Mesothelial cell of epicardium (in vitro differentiated cells): Measurements from ENCODE around the gene MUC22. TPM values are rescaled to one million over a fixed set of nuclear protein-coding genes. Genes with fewer than 3 reads are reported as not detected.

Source experiments
- DNase-seq, 2 experiments: peaks; one replicate each; pipeline ENCODE4 v3.0.0; 2021; ENCODE audit warnings: low spot score in 2 of 2; ENCODE audit not compliant: unreplicated experiment in 2 of 2
- H3K27ac Mint-ChIP-seq: 2 replicates; pipeline ENCODE4 v1.8.0; 2021; ENCODE audit warnings: mixed read lengths
- H3K27me3 Mint-ChIP-seq: 2 replicates; pipeline ENCODE4 v1.8.0; 2021; ENCODE audit warnings: low read depth, mixed read lengths
- H3K36me3 Mint-ChIP-seq: 2 replicates; pipeline ENCODE4 v1.8.0; 2021; ENCODE audit warnings: mixed read lengths
- H3K4me1 Mint-ChIP-seq: 2 replicates; pipeline ENCODE4 v1.8.0; 2021; ENCODE audit warnings: mixed read lengths
- H3K4me3 Mint-ChIP-seq: 2 replicates; pipeline ENCODE4 v1.8.0; 2021; ENCODE audit warnings: mild to moderate bottlenecking, moderate library complexity, mixed read lengths
- H3K9me3 Mint-ChIP-seq: 2 replicates; pipeline ENCODE4 v1.8.0; 2021; ENCODE audit warnings: mixed read lengths
- total RNA-seq: library from RNA; stranded (reverse); gene quantifications from 3 replicates; pipeline ENCODE4 v1.2.1, GENCODE V29; 2021
- TF ChIP-seq, protein P1 (sequence below): fragments of 200-600 bp; sonication (generic); IDR thresholded peaks from one replicate; pipeline ENCODE4 v1.5.0; 2021; ENCODE audit warnings: antibody characterized with exemption; ENCODE audit not compliant: unreplicated experiment

Gene MUC22
- total RNA-seq, 1 donor from 2014 or later = not detected

- TF ChIP-seq, protein P1, sequence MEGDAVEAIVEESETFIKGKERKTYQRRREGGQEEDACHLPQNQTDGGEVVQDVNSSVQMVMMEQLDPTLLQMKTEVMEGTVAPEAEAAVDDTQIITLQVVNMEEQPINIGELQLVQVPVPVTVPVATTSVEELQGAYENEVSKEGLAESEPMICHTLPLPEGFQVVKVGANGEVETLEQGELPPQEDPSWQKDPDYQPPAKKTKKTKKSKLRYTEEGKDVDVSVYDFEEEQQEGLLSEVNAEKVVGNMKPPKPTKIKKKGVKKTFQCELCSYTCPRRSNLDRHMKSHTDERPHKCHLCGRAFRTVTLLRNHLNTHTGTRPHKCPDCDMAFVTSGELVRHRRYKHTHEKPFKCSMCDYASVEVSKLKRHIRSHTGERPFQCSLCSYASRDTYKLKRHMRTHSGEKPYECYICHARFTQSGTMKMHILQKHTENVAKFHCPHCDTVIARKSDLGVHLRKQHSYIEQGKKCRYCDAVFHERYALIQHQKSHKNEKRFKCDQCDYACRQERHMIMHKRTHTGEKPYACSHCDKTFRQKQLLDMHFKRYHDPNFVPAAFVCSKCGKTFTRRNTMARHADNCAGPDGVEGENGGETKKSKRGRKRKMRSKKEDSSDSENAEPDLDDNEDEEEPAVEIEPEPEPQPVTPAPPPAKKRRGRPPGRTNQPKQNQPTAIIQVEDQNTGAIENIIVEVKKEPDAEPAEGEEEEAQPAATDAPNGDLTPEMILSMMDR = no peak
- Mint-ChIP-seq H3K9me3 (no peaks in the 10 kb centered on the region), H3K36me3 (no peaks in the 10 kb centered on the region), H3K4me3 (no peak overlapping the region), H3K27me3 (no peaks in the 10 kb centered on the region), H3K4me1 (peaks cover 24% of the 10 kb centered on the region), H3K27ac (no peak overlapping the region)
- no peak for DNase-seq
These were observed 31.1 kb upstream of the MUC22 start for GRCh38 chr6:30979141-30979540.

GRCh38 chr6:30979690-30980089, 30.6 kb upstream of the MUC22 start:
- no peaks in the 10 kb centered on the region for H3K36me3 Mint-ChIP-seq
- peaks cover 24% of the 10 kb centered on the region for H3K4me1 Mint-ChIP-seq
- TF ChIP-seq, protein P1 = no peak
- H3K27me3 Mint-ChIP-seq = no peaks in the 10 kb centered on the region
- H3K4me3 Mint-ChIP-seq = no peak overlapping the region
- DNase-seq = no peak
- no peak overlapping the region for H3K27ac Mint-ChIP-seq
- no peaks in the 10 kb centered on the region for H3K9me3 Mint-ChIP-seq

- Mint-ChIP-seq H3K27ac (peak overlapping the region; percentile 66), H3K4me1 (peaks cover 24% of the 10 kb centered on the region), H3K36me3 (no peaks in the 10 kb centered on the region), H3K27me3 (no peaks in the 10 kb centered on the region), H3K4me3 (peak overlapping the region; percentile 48), H3K9me3 (no peaks in the 10 kb centered on the region)
- peak in 1 of 2 experiments; percentile 39 for DNase-seq
- TF ChIP-seq, protein P1 = no peak
These were observed 28.1 kb upstream of the MUC22 start for GRCh38 chr6:30981942-30982772.

DNA sequence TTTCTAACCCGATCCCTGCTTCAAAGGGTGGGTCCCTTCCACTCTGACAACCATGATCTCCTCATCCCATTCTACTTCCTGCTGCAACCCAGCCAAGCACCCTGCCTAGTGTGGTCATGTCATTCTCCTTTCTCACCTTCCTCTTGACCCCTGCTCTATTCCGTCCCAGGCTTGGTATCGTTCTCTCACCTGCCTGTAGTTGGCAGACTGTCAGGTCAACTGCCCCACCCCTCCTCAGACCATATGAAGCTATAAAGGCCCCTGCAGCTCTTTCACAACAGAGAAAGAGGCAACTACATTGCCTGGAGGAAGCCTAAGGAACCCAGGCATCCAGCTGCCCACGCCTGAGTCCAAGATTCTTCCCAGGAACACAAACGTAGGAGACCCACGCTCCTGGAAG, 26.8 kb upstream of the MUC22 start, which contains the start of gene MUC21:
Gene MUC21, plus strand, starts transcription at position 280 of the 400 bp plus-strand sequence. CDS start 241 bp downstream, outside the sequence.
- TF ChIP-seq, protein P1 = no peak
- Mint-ChIP-seq H3K36me3 (no peaks in the 10 kb centered on the region), H3K4me1 (peaks cover 27% of the 10 kb centered on the region), H3K27ac (peak within 1 kb of the TSS; percentile 66), H3K27me3 (no peaks in the 10 kb centered on the region), H3K9me3 (no peaks in the 10 kb centered on the region), H3K4me3 (no peak within 1 kb of the TSS)
- DNase-seq = no peak

DNA sequence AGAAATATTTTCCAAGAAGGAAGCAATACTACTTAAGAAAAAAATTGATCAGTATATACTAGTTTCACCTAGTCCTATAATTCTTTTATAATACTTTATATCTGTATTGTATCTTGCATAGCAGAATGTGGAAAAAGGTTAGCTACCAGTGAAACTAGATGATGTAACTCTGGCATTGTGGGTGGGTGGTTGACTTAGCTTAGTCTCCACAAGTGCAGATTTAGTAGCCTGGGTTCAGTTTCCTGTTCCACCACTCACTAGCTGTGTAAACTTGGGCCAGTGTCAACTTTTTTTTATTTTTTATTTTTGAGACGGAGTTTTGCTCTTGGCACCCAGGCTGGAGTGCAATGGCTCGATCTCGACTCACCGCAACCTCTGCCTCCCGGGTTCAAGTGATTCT, 24.8 kb upstream of the MUC22 start:
- Mint-ChIP-seq H3K27me3 (no peaks in the 10 kb centered on the region), H3K36me3 (no peaks in the 10 kb centered on the region), H3K27ac (no peak overlapping the region), H3K9me3 (no peaks in the 10 kb centered on the region), H3K4me1 (peaks cover 16% of the 10 kb centered on the region), H3K4me3 (no peak overlapping the region)
- TF ChIP-seq, protein P1 = no peak
- DNase-seq = no peak
